Common myeloid progenitor, CD34-positive (primary cell): Measurements from ENCODE around the gene GABARAPL1.
A peak's percentile ranks its signal among the peaks of the same experiment; 100 is the strongest.

Experiments used
- CTCF ChIA-PET: fragments of 350-600 bp; sonication (Branson Sonifier 250); formaldehyde crosslinking; loops from one replicate; lab custom pipeline; 2021; ENCODE audit warnings: antibody characterized with exemption; lab: Charles Lee
- POLR2A ChIA-PET: fragments of 350-600 bp; sonication (Branson Sonifier 250); formaldehyde crosslinking; loops from one replicate; lab custom pipeline; 2021; ENCODE audit warnings: antibody characterized with exemption; lab: Charles Lee
- DNase-seq, 3 donors: peaks; one replicate each; pipeline versions ENCODE4 v3.0.0 to v3.0.0-alpha.2; 2013
- H3K27ac ChIP-seq, 2 experiments: 1 replicate in 1 of 2; 2 replicates in 1 of 2; pipeline ENCODE4 v1.7.0; 2013; ENCODE audit warnings: inconsistent platforms in 2 of 2, low read length in 2 of 2, mild to moderate bottlenecking in 2 of 2, low read depth in 1 of 2, moderate library complexity in 1 of 2; ENCODE audit not compliant: severe bottlenecking in 2 of 2, insufficient read depth in 1 of 2, poor library complexity in 1 of 2
- H3K27me3 ChIP-seq, 5 experiments: replicated peaks in 2 of 5; 1 replicate in 3 of 5; 2 replicates in 2 of 5; pipeline versions ENCODE4 v1.6.1 to v1.7.0; 2013; ENCODE audit warnings: low read length in 4 of 5, mild to moderate bottlenecking in 2 of 5, moderate library complexity in 2 of 5, inconsistent platforms in 1 of 5; ENCODE audit not compliant: insufficient read depth in 5 of 5, control insufficient read depth in 4 of 5
- H3K36me3 ChIP-seq, 4 experiments: 1 replicate in 2 of 4; 2 replicates in 2 of 4; pipeline versions ENCODE4 v1.6.1 to v1.7.0; 2013; ENCODE audit warnings: low read length in 3 of 4, control low read depth in 1 of 4, mild to moderate bottlenecking in 1 of 4; ENCODE audit not compliant: control insufficient read depth in 4 of 4, insufficient read depth in 4 of 4
- H3K4me1 ChIP-seq, 4 experiments: 1 replicate in 3 of 4; 2 replicates in 1 of 4; pipeline versions ENCODE4 v1.6.1 to v1.7.1; 2013; ENCODE audit warnings: low read length in 3 of 4, mild to moderate bottlenecking in 3 of 4, control low read depth in 1 of 4, inconsistent platforms in 1 of 4, moderate library complexity in 1 of 4; ENCODE audit not compliant: control insufficient read depth in 4 of 4, insufficient read depth in 4 of 4; ENCODE audit errors: control extremely low read depth in 1 of 4
- H3K4me3 ChIP-seq, 7 experiments: 1 replicate in 4 of 7; 2 replicates in 3 of 7; pipeline versions ENCODE4 v1.5.1 to v1.7.0; 2013; ENCODE audit warnings: mild to moderate bottlenecking in 7 of 7, low read length in 6 of 7, moderate library complexity in 6 of 7, inconsistent platforms in 2 of 7, low read depth in 2 of 7, control low read depth in 1 of 7; ENCODE audit not compliant: insufficient read depth in 4 of 7, control insufficient read depth in 1 of 7; ENCODE audit errors: extremely low read depth in 1 of 7
- H3K9me3 ChIP-seq, 5 experiments: 1 replicate in 4 of 5; 2 replicates in 1 of 5; pipeline versions ENCODE4 v1.6.1 to v1.7.1; 2013; ENCODE audit warnings: low read length in 4 of 5, mild to moderate bottlenecking in 2 of 5, inconsistent platforms in 1 of 5, low read depth in 1 of 5, moderate library complexity in 1 of 5; ENCODE audit not compliant: control insufficient read depth in 4 of 5, insufficient read depth in 2 of 5; ENCODE audit errors: control extremely low read depth in 1 of 5
- WGBS: methylation state at CpG from one replicate; pipeline ENCODE4 v1.1.5; 2013; ENCODE audit not compliant: insufficient coverage; 5-methylcytosine and 5-hydroxymethylcytosine counted together

Gene GABARAPL1

DNA sequence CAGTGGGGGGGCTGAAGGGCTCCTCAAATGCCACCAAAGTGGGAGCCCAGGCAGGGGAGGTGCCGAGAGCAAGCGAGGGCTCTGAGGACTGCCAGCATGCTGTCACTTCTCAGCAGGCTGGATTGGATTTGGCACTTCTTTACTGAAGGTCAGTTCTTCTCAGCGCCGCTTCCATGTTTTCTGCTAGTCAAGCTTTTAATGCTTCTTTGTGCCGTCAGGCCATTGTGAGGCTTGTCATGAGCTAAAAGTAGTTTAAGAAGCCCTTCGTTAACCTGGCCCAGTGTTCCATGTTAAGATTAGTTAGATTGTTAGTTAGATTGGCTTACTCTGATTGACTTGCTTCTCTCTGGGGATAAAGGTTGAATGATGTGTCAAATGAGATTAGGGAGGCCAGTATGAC, 13.4 kb downstream of the GABARAPL1 start:
- H3K4me1 ChIP-seq, result peaks cover 0 to 6% (median 3%) of the 10 kb centered on the region in 4 experiments
- 97% methylated on average over 4 of the region's 6 CpGs for WGBS
- no peak overlapping the region for H3K4me3 ChIP-seq
- no peak for DNase-seq
- H3K9me3 ChIP-seq, result no peaks in the 10 kb centered on the region
- H3K27me3 ChIP-seq, result no peaks in the 10 kb centered on the region
- CTCF ChIA-PET, result interaction anchor here (0.6 to 0.9 kb wide), 2 partner anchors 13 to 143 kb away, joined by 3 read pairs; no protein-coding TSS in a partner anchor
- peaks cover 0 to 24% (median 18%) of the 10 kb centered on the region in 4 experiments for H3K36me3 ChIP-seq
- H3K27ac ChIP-seq, result no peak overlapping the region
- POLR2A ChIA-PET, result no interaction called here

DNA sequence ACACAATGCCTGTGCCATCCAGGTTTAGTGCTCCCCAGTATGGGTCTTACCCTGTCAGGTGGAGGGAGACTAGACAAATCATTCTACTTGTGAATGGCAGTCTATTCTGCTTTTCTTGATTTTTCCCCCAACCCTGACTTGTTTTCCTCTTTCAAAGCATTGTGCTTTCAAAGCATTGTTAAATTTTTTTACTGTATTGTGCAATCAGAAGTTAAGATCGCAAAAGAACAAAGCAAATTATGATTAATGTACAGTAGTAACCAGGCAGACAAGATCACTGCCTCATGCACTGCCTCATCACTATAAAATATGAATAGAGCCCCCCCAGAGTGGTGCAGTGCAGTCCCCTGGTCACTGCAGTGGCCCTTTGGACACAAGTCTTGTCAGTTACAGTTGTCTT, 14.1 kb downstream of the GABARAPL1 start:
- POLR2A ChIA-PET, result no interaction called here
- DNase-seq, result no peak

DNA sequence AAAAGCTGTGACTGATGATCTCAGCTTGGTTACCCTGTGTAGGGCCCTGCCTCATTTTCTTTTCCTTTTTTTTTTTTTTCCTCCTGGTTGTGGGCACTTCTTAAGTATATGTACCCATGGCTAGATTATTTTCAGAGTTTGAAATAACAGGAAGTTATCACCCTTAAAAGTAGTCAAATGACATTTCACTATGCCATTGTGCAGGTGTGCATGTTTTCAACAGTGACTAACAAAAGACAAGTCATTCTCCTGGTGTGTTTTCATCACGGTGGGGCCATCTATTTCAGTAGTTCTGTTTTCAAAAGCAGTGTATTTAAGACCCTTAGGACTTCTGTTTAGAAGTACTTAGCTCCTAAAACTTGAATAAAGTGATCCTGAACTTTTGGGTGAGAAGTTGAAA, 15.0 kb downstream of the GABARAPL1 start:
- Histone ChIP-seq H3K27ac (no peak overlapping the region), H3K4me1 (peaks cover 0 to 6% (median 3%) of the 10 kb centered on the region in 4 experiments), H3K9me3 (no peaks in the 10 kb centered on the region), H3K4me3 (no peak overlapping the region), H3K36me3 (peaks cover 0 to 11% (median 6%) of the 10 kb centered on the region in 4 experiments), H3K27me3 (no peaks in the 10 kb centered on the region)
- 83% methylated on average over 1 of the region's 1 CpG for WGBS
- ChIA-PET POLR2A (no interaction called here), CTCF (interaction anchor here (1.1 to 1.2 kb wide), 2 partner anchors 9 to 11 kb away, joined by 3 read pairs; no protein-coding TSS in a partner anchor)
- DNase-seq, result no peak

More for the DNA sequence above, 14.1 kb downstream of the GABARAPL1 start:
- no CpG with 5 or more reads among the region's 1 CpG for whole genome bisulfite sequencing
- Histone ChIP-seq H3K27me3 (no peaks in the 10 kb centered on the region), H3K9me3 (no peaks in the 10 kb centered on the region), H3K36me3 (peaks cover 0 to 19% (median 13%) of the 10 kb centered on the region in 4 experiments), H3K27ac (no peak overlapping the region), H3K4me1 (peaks cover 0 to 6% (median 3%) of the 10 kb centered on the region in 4 experiments), H3K4me3 (no peak overlapping the region)
- CTCF ChIA-PET, result interaction anchor here (0.6 to 1.2 kb wide), 3 partner anchors 12 to 308 kb away, joined by 3 read pairs; no protein-coding TSS in a partner anchor

DNA sequence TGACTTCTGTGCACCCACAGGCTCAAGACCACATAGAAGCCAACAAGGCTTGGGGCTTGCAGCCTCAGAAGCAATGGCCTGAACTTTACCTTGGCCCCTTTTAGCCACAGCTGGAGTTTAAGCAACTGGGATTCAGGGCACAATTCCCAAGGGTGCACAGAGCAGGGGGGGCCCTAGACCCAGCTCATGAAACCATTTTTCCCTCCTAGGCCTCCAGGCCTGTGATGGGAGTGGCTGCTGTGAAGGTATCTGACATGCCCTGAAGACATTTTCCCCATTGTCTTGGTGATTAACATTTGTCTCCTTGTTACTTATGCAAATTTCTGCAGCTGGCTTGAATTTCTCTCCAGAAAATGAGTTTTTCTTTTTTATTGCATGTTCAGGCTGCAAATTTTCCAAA, 21.9 kb downstream of the GABARAPL1 start:
- POLR2A ChIA-PET, result no interaction called here
- DNase-seq, result no peak
- CTCF ChIA-PET, result interaction anchor here (1.1 to 2.5 kb wide), 3 partner anchors 10 to 326 kb away, joined by 4 to 15 read pairs (median 8); no protein-coding TSS in a partner anchor
- Histone ChIP-seq H3K9me3 (peaks cover 0 to 15% (median 10%) of the 10 kb centered on the region in 5 experiments), H3K4me1 (peaks cover 0 to 2% (median 1%) of the 10 kb centered on the region in 4 experiments), H3K27ac (no peak overlapping the region), H3K36me3 (no peaks in the 10 kb centered on the region), H3K27me3 (no peaks in the 10 kb centered on the region), H3K4me3 (no peak overlapping the region)

DNA sequence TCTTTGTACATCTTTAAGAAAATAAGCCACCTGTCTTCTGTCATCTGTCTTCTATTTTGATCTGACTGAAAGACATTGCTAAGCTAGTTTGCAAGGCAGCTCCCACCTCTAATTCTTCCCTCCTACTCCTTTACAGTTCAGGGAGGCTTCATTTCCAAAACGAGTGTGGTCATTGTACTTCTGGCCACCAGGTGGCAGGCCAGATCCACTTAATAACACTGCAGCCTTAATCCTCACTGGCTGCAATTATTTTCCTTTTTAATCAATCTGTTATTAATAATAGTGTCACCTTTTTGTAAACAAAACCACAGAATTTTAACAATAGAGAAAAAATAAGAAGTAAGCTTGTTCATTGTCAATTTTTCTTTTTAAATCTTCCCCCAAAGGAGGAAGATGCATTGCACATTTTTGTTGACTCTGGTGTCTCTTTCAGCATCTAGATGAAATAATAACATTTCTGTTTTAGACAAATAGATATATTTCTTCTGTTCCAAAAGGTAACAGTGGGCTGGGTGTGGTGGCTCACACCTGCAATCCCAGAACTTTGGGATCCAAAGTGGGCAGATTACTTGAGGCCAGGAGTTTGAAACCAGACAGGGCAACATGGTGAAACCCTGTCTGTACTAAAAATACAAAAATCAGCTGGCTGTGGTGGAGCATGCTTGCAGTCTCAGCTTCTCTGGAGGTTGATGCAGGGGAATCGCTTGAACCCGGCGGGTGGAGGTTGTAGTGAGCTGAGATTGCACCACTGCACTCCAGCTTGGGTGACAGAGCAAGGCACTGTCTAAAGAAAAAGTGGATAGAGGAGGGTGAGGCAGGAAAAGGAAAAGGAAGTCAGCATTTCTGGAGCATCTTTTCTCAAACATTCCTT, 23.3 kb downstream of the GABARAPL1 start:
- WGBS, result 32% methylated on average over 4 of the region's 4 CpGs
- ChIA-PET CTCF (interaction anchor here (0.6 to 2.9 kb wide), 31 partner anchors 8 to 1247 kb away, joined by 3 to 15 read pairs (median 3); partner anchors contain the start of gene STYK1), POLR2A (no interaction called here)
- Histone ChIP-seq H3K27ac (no peak overlapping the region), H3K4me3 (no peak overlapping the region), H3K9me3 (peaks cover 0 to 15% (median 10%) of the 10 kb centered on the region in 5 experiments), H3K36me3 (no peaks in the 10 kb centered on the region), H3K27me3 (no peaks in the 10 kb centered on the region), H3K4me1 (peaks cover 0 to 2% (median 1%) of the 10 kb centered on the region in 4 experiments)
- peak; percentile 48 to 71 (median 62) for DNase-seq

DNA sequence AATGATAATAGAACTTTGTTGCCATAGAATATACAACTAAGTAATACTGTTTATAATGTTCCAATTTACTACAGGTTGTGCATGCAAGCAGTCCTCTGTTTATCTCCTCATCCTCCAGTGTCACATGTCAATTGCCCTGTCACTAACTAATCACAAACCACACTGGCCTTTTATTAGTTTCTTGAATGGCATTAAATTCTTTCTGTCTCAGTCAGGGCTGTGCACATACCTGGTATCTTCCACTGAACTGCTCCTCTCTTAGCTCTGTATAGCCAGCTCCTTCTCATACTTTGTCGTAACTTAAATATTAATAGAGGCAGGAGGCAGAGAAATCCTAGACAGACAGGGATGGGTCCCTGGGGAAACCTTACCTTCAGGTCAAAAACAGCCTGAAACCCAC, 24.0 kb downstream of the GABARAPL1 start:
- no CpG with 5 or more reads among the region's 1 CpG for WGBS
- Histone ChIP-seq H3K27me3 (no peaks in the 10 kb centered on the region), H3K4me1 (peaks cover 0 to 2% (median 1%) of the 10 kb centered on the region in 4 experiments), H3K4me3 (no peak overlapping the region), H3K27ac (no peak overlapping the region), H3K36me3 (no peaks in the 10 kb centered on the region), H3K9me3 (peaks cover 0 to 15% (median 10%) of the 10 kb centered on the region in 5 experiments)
- DNase-seq, result no peak
- ChIA-PET CTCF (interaction anchor here (0.6 to 2.9 kb wide), 20 partner anchors 8 to 1246 kb away, joined by 3 to 13 read pairs (median 4); partner anchors contain the start of gene STYK1), POLR2A (no interaction called here)
